Epithelial cell of proximal tubule (primary cell): ENCODE data around the gene CST3. TPM values are rescaled to one million over a fixed set of nuclear protein-coding genes. Genes with fewer than 3 reads are reported as not detected.
"Not testable (repeated sequence)": the region's sequence is repeated elsewhere in the genome, so short reads cannot be mapped to it uniquely, and the experiment has no call there.

Experiments
- DNase-seq: peaks from one replicate; pipeline ENCODE4 v3.0.0-alpha.2; 2011; ENCODE audit warnings: low read depth
- H3K4me3 ChIP-seq: 2 replicates; pipeline ENCODE4 v1.5.1; 2011; ENCODE audit warnings: low read depth, mild to moderate bottlenecking, low read length
- CTCF ChIP-seq: conservative IDR thresholded peaks from 2 replicates; pipeline ENCODE4 v1.5.1; 2012; ENCODE audit warnings: low read depth, mild to moderate bottlenecking, low read length
- total RNA-seq: library from RNA; depleted of rRNA; stranded (reverse); fragments of >200 nt; gene quantifications from 2 replicates; pipeline ENCODE4 v1.2.3, GENCODE V29; 2015

Gene CST3, protein sequence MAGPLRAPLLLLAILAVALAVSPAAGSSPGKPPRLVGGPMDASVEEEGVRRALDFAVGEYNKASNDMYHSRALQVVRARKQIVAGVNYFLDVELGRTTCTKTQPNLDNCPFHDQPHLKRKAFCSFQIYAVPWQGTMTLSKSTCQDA
- total RNA-seq, result 309 and 347 TPM in 2 replicates

DNA sequence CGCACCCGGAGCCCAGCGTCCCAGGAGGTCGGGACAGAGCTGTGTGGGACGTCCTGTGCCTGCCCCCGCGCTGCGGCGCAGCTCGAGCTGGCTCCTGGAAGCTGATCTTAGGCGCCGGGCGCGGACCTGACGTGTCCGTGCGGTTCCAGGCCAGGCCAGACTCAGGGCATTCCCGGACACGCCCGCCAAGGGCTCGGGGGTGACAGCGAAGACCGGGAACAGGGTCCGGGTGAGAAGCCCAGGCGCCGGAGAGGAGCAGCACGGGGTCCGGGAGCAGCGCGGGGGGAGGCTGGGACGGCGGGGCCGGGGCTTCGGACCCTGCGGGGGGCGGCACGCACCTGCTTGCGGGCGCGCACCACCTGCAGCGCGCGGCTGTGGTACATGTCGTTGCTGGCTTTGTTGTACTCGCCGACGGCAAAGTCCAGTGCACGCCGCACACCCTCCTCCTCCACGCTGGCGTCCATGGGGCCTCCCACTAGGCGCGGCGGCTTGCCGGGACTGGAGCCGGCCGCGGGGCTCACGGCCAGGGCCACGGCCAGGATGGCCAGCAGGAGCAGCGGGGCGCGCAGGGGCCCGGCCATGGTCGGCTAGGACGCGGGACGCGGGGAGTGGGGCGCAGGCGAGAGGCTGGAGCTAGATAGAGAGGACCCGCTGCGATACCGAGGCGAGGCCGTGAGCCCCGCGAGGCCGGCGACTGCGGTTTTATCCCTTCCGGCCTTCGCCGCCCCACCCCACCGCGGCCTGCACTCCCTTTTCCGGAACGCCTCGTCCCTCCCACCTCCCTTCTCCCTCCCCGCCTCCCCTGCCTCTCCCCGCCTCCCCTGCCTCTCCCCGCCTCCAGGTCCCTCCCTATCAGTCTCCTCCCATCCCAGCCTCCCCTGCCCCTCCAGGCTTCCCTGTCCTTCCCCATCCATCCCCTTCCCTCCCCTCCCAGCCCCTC, at the start of gene CST3:
TSS of gene CST3 (minus strand) at position 674 of the 940 bp plus-strand sequence. CDS start at position 581, 93 bp downstream.
- no peak for TF ChIP-seq CTCF
- H3K4me3 ChIP-seq, result peak within 1 kb of the TSS; percentile 74
- no peak for DNase-seq

- TF ChIP-seq CTCF, result no peak
- no peak for DNase-seq
Measured at GRCh38 chr20:23686046-23686750, 48.4 kb upstream of the CST3 start.

DNA sequence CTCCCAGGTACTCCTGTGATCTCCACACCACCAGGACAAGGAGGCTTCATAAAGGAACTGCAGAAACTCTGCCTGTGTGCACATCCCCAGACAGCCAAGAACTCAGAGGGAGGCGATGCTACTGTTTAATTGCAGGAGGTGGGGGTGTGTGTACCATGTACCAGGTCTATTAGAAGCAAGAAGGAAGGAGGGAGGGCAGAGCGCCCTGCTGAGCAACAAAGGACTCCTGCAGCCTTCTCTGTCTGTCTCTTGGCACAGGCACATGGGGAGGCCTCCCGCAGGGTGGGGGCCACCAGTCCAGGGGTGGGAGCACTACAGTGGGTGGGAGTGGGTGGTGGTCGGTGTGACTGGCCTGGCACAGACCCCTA, 47.8 kb upstream of the CST3 start:
- not testable (repeated sequence) for DNase-seq, H3K4me3 ChIP-seq

More at GRCh38 chr20:23686046-23686750, 48.4 kb upstream of the CST3 start:
- no peak overlapping the region for H3K4me3 ChIP-seq

GRCh38 chr20:23684261-23684660, 46.5 kb upstream of the CST3 start:
- no peak overlapping the region for H3K4me3 ChIP-seq
- TF ChIP-seq CTCF, result no peak
- DNase-seq, result no peak

GRCh38 chr20:23683807-23684206, 46.1 kb upstream of the CST3 start:
- TF ChIP-seq CTCF, result no peak
- no peak overlapping the region for H3K4me3 ChIP-seq
- no peak for DNase-seq

- no peak for DNase-seq
- no peak overlapping the region for H3K4me3 ChIP-seq
- TF ChIP-seq CTCF, result no peak
Measured at GRCh38 chr20:23683281-23683680, 45.5 kb upstream of the CST3 start.

DNA sequence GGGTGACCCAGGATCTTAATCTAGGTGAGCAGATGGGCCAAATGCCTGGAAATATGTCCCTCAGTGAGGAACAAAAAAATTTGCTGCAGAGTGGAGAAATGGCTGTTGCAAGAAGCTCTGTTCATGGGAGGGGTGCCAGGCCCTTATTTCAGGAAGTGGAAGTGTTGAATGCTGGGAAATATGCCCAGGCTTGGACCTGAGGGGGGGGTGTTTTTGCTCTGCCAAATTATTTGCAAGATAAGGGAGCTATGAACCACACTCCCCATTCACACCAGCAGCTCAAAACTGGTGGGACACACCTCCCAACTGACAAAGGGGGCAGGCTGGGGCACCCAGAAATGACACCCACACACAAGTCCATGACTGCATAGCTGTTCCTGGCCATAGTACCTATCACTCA, 42.4 kb upstream of the CST3 start:
- DNase-seq, result no peak
- no peak overlapping the region for H3K4me3 ChIP-seq
- TF ChIP-seq CTCF, result no peak
